HL-60/S4 (cell line): ENCODE data around the gene TTPAL.
"Not testable (repeated sequence)": the region's sequence is repeated elsewhere in the genome, so short reads cannot be mapped to it uniquely, and the experiment has no call there.

Experiments used
- in situ Hi-C: fragments of 300-500 bp; cut with MboI; formaldehyde crosslinking; loops from 2 replicates; pipeline ENCODE4 v1.14.3; 2022; ENCODE audit warnings: low sequenced_read_pairs

TTPAL gene

GRCh38 chr20:44465001-44465560 lies 10.6 kb upstream of the TTPAL start:
- in situ Hi-C loops, result loop anchor here (10.0 kb wide), 1 partner anchor 250 kb away; the partner anchor contains the start of gene OSER1

- in situ Hi-C loops, result loop anchor here (10.0 kb wide), 1 partner anchor 253 kb away; the partner anchor contains the start of gene OSER1
Observed at GRCh38 chr20:44467289-44467883, 8.3 kb upstream of the TTPAL start.

- in situ Hi-C loops, result loop anchor here (10.0 kb wide), 1 partner anchor 253 kb away; the partner anchor contains the start of gene OSER1
Observed at GRCh38 chr20:44468044-44468782, 7.5 kb upstream of the TTPAL start.

GRCh38 chr20:44470327-44470726 lies 5.3 kb upstream of the TTPAL start:
- in situ Hi-C loops, result no loop called here

GRCh38 chr20:44471481-44471882 lies 4.2 kb upstream of the TTPAL start:
- in situ Hi-C loops, result no loop called here

DNA sequence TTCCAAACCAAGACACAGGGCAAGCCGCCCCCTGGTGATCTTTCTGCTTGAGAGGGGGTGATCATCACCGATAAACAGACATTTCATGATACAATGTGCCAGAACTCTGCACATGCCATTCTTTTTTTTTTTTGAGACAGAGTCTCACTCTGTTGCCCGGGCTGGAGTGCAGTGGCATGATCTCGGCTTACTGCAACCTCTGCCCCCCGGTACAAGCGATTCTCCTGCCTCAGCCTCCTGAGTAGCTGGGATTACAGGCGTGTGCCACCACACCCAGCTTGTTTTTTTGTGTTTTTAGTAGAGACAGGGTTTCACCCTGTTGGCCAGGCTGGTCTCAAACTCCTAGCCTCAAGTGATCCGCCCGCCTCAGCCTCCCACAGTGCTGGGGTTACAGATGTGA lies 3.4 kb upstream of the TTPAL start:
- in situ Hi-C loops, result not testable (repeated sequence)

DNA sequence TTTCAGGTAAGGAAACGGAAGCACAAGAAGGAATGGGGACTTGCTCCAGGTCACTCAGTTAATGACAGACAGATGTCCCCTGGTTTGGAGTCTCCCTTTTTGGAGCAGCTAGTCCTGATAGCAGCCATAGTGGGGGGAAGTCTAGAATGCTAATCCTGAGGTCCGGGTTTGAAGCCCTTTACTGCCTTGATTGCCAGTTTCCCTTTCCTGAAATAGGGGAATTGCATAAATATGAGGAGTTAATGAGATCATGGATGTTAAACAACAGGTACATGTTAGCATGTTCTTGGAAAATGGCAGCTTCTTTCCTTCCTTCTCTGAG lies 341 bp upstream of the TTPAL start:
- in situ Hi-C loops, result no loop called here

GRCh38 chr20:44477151-44477550 lies 1.5 kb downstream of the TTPAL start:
- in situ Hi-C loops, result no loop called here

DNA sequence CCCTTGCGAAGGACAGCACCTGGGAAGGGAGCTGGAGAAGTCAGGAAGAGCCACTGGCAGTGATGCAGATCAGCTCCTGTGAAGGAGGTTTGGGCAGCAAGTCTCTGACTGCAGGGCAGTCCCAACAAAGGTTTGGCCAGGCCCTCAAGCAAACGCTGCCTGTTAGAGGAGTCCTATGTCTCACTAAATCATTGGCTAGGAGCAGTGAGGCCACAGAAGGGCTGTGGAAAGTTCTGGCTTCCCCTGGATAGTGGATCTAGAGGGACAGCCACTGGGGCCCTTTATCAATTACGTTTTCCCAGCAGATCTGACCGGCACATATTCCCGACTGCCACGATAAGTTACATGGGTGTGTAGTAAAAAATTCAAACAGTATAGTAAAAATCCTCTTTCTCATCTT lies 2.5 kb downstream of the TTPAL start:
- in situ Hi-C loops, result no loop called here

GRCh38 chr20:44479643-44480042 lies 4.0 kb downstream of the TTPAL start:
- in situ Hi-C loops, result no loop called here

DNA sequence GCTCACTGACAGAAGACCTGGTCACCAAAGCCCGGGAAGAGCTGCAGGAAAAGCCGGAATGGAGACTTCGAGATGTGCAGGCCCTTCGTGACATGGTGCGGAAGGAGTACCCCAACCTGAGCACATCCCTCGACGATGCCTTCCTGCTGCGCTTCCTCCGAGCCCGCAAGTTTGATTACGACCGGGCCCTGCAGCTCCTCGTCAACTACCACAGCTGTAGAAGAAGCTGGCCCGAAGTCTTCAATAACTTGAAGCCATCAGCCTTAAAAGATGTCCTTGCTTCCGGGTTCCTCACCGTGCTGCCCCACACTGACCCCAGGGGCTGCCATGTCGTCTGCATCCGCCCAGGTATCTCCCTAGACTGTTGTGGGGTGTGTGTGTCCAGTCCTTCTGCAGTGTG lies 4.4 kb downstream of the TTPAL start:
- in situ Hi-C loops, result no loop called here

DNA sequence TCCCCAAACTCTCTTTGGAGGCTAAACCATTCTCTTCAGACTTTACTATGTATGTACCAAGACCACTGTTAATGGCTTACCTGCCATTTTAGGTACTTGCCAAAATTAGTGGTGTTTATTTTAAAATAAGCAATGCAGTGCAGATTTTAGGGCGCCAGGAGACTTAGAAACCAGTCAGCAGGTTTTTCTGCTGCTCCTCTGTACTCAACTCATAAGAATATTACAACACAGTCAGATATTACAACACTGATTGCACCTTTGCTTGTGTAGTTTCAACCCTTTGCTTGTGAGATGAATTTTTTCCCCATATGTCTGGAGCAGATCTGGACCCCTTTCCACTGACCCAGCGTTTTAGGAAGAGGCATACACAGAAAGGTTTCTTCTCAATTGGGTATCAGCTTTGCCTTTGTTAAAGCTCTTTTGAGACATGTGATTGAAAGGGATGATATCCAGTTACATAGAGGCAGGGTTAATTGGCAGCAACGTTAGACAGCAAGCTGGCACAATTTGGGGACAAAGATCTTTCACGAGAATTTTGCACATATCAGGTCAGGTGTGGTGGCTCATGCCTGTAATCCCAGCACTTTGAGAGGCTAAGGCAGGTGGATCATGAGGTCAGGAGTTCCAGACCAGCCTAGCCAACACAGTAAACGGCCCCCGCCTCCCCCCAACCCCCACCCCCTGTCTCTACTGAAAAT lies 6.2 kb downstream of the TTPAL start:
- in situ Hi-C loops, result no loop called here

GRCh38 chr20:44483112-44483511 lies 7.4 kb downstream of the TTPAL start:
- in situ Hi-C loops, result no loop called here

DNA sequence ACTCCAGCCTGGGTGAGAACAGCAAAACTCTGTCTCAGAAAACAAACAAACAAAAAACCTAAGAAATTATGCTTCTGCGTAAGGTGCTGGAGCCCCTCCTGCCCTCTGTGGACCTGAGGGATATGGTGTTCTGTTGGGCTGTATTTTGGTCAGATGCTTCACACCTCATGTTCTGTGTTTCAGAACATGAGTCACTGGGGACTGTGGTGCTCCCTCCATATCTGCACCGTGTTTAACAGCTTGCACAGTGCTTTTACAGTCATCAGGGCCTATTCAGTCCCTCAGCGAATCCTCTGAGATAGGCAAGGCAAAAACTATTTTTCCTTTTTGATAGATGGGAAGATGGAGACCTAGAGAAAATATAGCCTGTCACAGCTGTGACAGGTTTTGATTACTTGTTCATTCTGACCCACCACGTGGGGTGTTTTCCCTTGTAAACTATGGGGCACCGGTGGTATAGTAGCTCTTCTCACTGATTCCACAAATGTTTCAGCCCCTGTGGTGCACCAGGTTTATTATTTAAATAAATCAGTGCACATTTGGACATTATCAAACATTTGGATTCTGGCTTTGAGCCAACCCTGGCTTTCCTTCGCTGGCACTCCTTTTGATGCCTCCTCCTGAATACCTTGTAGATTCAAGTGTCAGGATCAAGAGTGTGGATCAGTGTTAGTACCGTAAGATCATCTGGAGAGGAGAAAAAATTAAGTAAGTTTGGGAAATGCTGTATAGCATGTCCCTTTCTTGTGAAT lies 9.6 kb downstream of the TTPAL start:
- in situ Hi-C loops, result no loop called here

DNA sequence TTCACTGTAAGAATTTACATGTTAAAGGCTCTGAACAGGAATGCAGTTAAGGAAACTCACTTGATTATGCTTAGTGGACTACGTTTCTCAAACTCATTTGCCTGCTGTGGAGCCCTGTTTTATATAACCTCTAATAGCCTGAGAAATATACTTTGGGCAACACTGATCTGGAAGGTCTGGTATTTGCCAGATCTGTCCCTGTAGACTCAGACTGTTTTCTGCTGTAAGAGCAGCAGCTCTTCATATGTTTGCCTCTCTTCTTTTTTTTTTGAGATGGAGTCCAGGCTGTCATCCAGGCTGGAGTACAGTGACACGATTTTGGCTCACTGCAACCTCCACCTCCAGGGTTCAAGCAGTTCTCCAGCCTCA lies 10.1 kb downstream of the TTPAL start:
- in situ Hi-C loops, result no loop called here

DNA sequence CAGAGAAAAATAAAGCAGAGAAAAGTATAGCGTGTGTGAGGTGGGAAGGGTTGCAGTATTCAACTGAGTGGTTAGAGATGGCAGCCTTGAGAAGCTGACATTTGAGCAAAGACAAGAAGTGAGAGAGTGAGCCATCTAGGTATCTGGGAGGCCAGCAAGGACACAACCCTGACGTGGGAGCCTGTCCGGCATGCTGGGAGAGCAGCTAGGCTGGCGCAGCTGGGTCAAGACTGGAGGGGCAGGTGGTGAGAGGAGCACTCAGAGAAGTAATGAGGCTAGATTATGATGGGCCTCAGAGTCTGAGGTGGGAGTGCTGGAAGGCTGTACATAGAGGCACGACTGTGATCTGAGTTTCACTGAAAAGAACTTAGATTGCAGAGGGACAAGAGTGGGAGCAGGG lies 12.9 kb downstream of the TTPAL start:
- in situ Hi-C loops, result no loop called here

DNA sequence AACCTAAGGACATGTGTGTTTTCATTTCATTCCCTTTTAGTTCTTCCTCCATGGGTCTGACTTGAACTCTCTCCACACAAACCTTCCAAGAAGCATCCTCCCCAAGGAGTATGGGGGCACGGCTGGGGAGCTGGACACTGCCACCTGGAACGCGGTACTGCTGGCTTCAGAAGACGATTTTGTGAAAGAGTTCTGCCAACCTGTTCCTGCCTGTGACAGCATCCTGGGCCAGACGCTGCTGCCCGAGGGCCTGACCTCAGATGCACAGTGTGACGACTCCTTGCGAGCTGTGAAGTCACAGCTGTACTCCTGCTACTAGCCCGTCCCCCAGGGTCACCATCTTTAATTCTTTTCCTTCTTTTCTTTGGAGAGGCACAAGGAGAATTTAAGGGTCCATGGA lies 13.5 kb downstream of the TTPAL start:
- in situ Hi-C loops, result no loop called here

- in situ Hi-C loops, result no loop called here
Observed at GRCh38 chr20:44489931-44490330, 14.3 kb downstream of the TTPAL start.

- in situ Hi-C loops, result no loop called here
Observed at GRCh38 chr20:44491635-44492395, 16.1 kb downstream of the TTPAL start.

GRCh38 chr20:44494266-44494665 lies 18.6 kb downstream of the TTPAL start:
- in situ Hi-C loops, result no loop called here
